ENCODE data around the gene CEP170B. TPM values are rescaled to one million over a fixed set of nuclear protein-coding genes. Genes with fewer than 3 reads are reported as not detected.
A peak's percentile ranks its signal among the peaks of the same experiment; 100 is the strongest.

Gene CEP170B
- total RNA-seq, 1 donor from 2014 or later, result 1.6 TPM

- H3K9ac ChIP-seq (ENCODE audit: low read depth in 1 of 3, low read length in 3 of 3), result peak overlapping the region in 1 of 3 donors; percentile 25
- no peaks in the 10 kb centered on the region for H3K27me3 ChIP-seq (ENCODE audit: control insufficient read depth in 3 of 3, insufficient read depth in 3 of 3, low read length in 3 of 3)
- peaks cover 0 to 3% (median 2%) of the 10 kb centered on the region in 3 donors for H3K36me3 ChIP-seq (ENCODE audit: control insufficient read depth in 3 of 3, insufficient read depth in 3 of 3, low read length in 3 of 3)
- no peak overlapping the region for H3K27ac ChIP-seq (ENCODE audit: low read depth, low read length)
- peak overlapping the region in 1 of 3 donors; percentile 35 for H3K4me3 ChIP-seq (ENCODE audit: low read length in 3 of 3)
- peaks cover 8 to 20% (median 10%) of the 10 kb centered on the region in 3 donors for H3K4me1 ChIP-seq (ENCODE audit: control insufficient read depth in 3 of 3, insufficient read depth in 3 of 3, low read length in 3 of 3)
- H3K9me3 ChIP-seq (ENCODE audit: control insufficient read depth in 3 of 3, low read length in 3 of 3), result no peaks in the 10 kb centered on the region
These were observed 6.8 kb downstream of the CEP170B start for GRCh38 chr14:104871656-104872468.

GRCh38 chr14:104872469-104873341 is 7.6 kb downstream of the CEP170B start:
- Histone ChIP-seq H3K27me3 (ENCODE audit: control insufficient read depth in 3 of 3, insufficient read depth in 3 of 3, low read length in 3 of 3) (no peaks in the 10 kb centered on the region), H3K4me1 (ENCODE audit: control insufficient read depth in 3 of 3, insufficient read depth in 3 of 3, low read length in 3 of 3) (peaks cover 8 to 14% (median 10%) of the 10 kb centered on the region in 3 donors), H3K9ac (ENCODE audit: low read depth in 1 of 3, low read length in 3 of 3) (peak overlapping the region in 1 of 3 donors; percentile 25), H3K9me3 (ENCODE audit: control insufficient read depth in 3 of 3, low read length in 3 of 3) (no peaks in the 10 kb centered on the region), H3K4me3 (ENCODE audit: low read length in 3 of 3) (peak overlapping the region in 1 of 3 donors; percentile 35), H3K36me3 (ENCODE audit: control insufficient read depth in 3 of 3, insufficient read depth in 3 of 3, low read length in 3 of 3) (peaks cover 0 to 3% (median 2%) of the 10 kb centered on the region in 3 donors), H3K27ac (ENCODE audit: low read depth, low read length) (no peak overlapping the region)

GRCh38 chr14:104873380-104874055 is 8.4 kb downstream of the CEP170B start:
- Histone ChIP-seq H3K9me3 (ENCODE audit: control insufficient read depth in 3 of 3, low read length in 3 of 3) (no peaks in the 10 kb centered on the region), H3K4me3 (ENCODE audit: low read length in 3 of 3) (no peak overlapping the region), H3K36me3 (ENCODE audit: control insufficient read depth in 3 of 3, insufficient read depth in 3 of 3, low read length in 3 of 3) (peaks cover 0 to 5% (median 3%) of the 10 kb centered on the region in 3 donors), H3K27me3 (ENCODE audit: control insufficient read depth in 3 of 3, insufficient read depth in 3 of 3, low read length in 3 of 3) (no peaks in the 10 kb centered on the region), H3K4me1 (ENCODE audit: control insufficient read depth in 3 of 3, insufficient read depth in 3 of 3, low read length in 3 of 3) (peaks cover 8 to 14% (median 10%) of the 10 kb centered on the region in 3 donors), H3K27ac (ENCODE audit: low read depth, low read length) (no peak overlapping the region), H3K9ac (ENCODE audit: low read depth in 1 of 3, low read length in 3 of 3) (no peak overlapping the region)

- no peak overlapping the region for H3K9ac ChIP-seq (ENCODE audit: low read depth in 1 of 3, low read length in 3 of 3)
- H3K27ac ChIP-seq (ENCODE audit: low read depth, low read length), result no peak overlapping the region
- H3K9me3 ChIP-seq (ENCODE audit: control insufficient read depth in 3 of 3, low read length in 3 of 3), result no peaks in the 10 kb centered on the region
- H3K27me3 ChIP-seq (ENCODE audit: control insufficient read depth in 3 of 3, insufficient read depth in 3 of 3, low read length in 3 of 3), result no peaks in the 10 kb centered on the region
- H3K4me1 ChIP-seq (ENCODE audit: control insufficient read depth in 3 of 3, insufficient read depth in 3 of 3, low read length in 3 of 3), result peaks cover 8 to 14% (median 10%) of the 10 kb centered on the region in 3 donors
- peaks cover 0 to 4% (median under 1%) of the 10 kb centered on the region in 3 donors for H3K36me3 ChIP-seq (ENCODE audit: control insufficient read depth in 3 of 3, insufficient read depth in 3 of 3, low read length in 3 of 3)
- no peak overlapping the region for H3K4me3 ChIP-seq (ENCODE audit: low read length in 3 of 3)
These were observed 9.1 kb downstream of the CEP170B start for GRCh38 chr14:104874110-104874531.

GRCh38 chr14:104874571-104875411 is 9.7 kb downstream of the CEP170B start:
- H3K4me1 ChIP-seq (ENCODE audit: control insufficient read depth in 3 of 3, insufficient read depth in 3 of 3, low read length in 3 of 3), result peaks cover 8 to 14% (median 10%) of the 10 kb centered on the region in 3 donors
- no peak overlapping the region for H3K27ac ChIP-seq (ENCODE audit: low read depth, low read length)
- H3K27me3 ChIP-seq (ENCODE audit: control insufficient read depth in 3 of 3, insufficient read depth in 3 of 3, low read length in 3 of 3), result no peaks in the 10 kb centered on the region
- H3K36me3 ChIP-seq (ENCODE audit: control insufficient read depth in 3 of 3, insufficient read depth in 3 of 3, low read length in 3 of 3), result peaks cover 0 to 3% (median 0%) of the 10 kb centered on the region in 3 donors
- no peak overlapping the region for H3K4me3 ChIP-seq (ENCODE audit: low read length in 3 of 3)
- H3K9ac ChIP-seq (ENCODE audit: low read depth in 1 of 3, low read length in 3 of 3), result no peak overlapping the region
- H3K9me3 ChIP-seq (ENCODE audit: control insufficient read depth in 3 of 3, low read length in 3 of 3), result no peaks in the 10 kb centered on the region

- Histone ChIP-seq H3K4me1 (ENCODE audit: control insufficient read depth in 3 of 3, insufficient read depth in 3 of 3, low read length in 3 of 3) (peaks cover 8 to 16% (median 11%) of the 10 kb centered on the region in 3 donors), H3K9ac (ENCODE audit: low read depth in 1 of 3, low read length in 3 of 3) (no peak overlapping the region), H3K36me3 (ENCODE audit: control insufficient read depth in 3 of 3, insufficient read depth in 3 of 3, low read length in 3 of 3) (peaks cover 2 to 6% (median 2%) of the 10 kb centered on the region in 3 donors), H3K4me3 (ENCODE audit: low read length in 3 of 3) (no peak overlapping the region), H3K27me3 (ENCODE audit: control insufficient read depth in 3 of 3, insufficient read depth in 3 of 3, low read length in 3 of 3) (no peaks in the 10 kb centered on the region), H3K27ac (ENCODE audit: low read depth, low read length) (no peak overlapping the region), H3K9me3 (ENCODE audit: control insufficient read depth in 3 of 3, low read length in 3 of 3) (no peaks in the 10 kb centered on the region)
These were observed 10.3 kb downstream of the CEP170B start for GRCh38 chr14:104875412-104875751.

- H3K9me3 ChIP-seq (ENCODE audit: control insufficient read depth in 3 of 3, low read length in 3 of 3), result no peaks in the 10 kb centered on the region
- no peak overlapping the region for H3K27ac ChIP-seq (ENCODE audit: low read depth, low read length)
- peaks cover 10 to 21% (median 15%) of the 10 kb centered on the region in 3 donors for H3K4me1 ChIP-seq (ENCODE audit: control insufficient read depth in 3 of 3, insufficient read depth in 3 of 3, low read length in 3 of 3)
- H3K9ac ChIP-seq (ENCODE audit: low read depth in 1 of 3, low read length in 3 of 3), result no peak overlapping the region
- H3K27me3 ChIP-seq (ENCODE audit: control insufficient read depth in 3 of 3, insufficient read depth in 3 of 3, low read length in 3 of 3), result no peaks in the 10 kb centered on the region
- peaks cover 3 to 10% (median 6%) of the 10 kb centered on the region in 3 donors for H3K36me3 ChIP-seq (ENCODE audit: control insufficient read depth in 3 of 3, insufficient read depth in 3 of 3, low read length in 3 of 3)
- H3K4me3 ChIP-seq (ENCODE audit: low read length in 3 of 3), result no peak overlapping the region
These were observed 10.7 kb downstream of the CEP170B start for GRCh38 chr14:104875811-104876210.

GRCh38 chr14:104876251-104876699 is 11.2 kb downstream of the CEP170B start:
- H3K27me3 ChIP-seq (ENCODE audit: control insufficient read depth in 3 of 3, insufficient read depth in 3 of 3, low read length in 3 of 3), result no peaks in the 10 kb centered on the region
- H3K4me3 ChIP-seq (ENCODE audit: low read length in 3 of 3), result no peak overlapping the region
- H3K4me1 ChIP-seq (ENCODE audit: control insufficient read depth in 3 of 3, insufficient read depth in 3 of 3, low read length in 3 of 3), result peaks cover 15 to 25% (median 19%) of the 10 kb centered on the region in 3 donors
- no peak overlapping the region for H3K9ac ChIP-seq (ENCODE audit: low read depth in 1 of 3, low read length in 3 of 3)
- no peak overlapping the region for H3K27ac ChIP-seq (ENCODE audit: low read depth, low read length)
- peaks cover 3 to 10% (median 7%) of the 10 kb centered on the region in 3 donors for H3K36me3 ChIP-seq (ENCODE audit: control insufficient read depth in 3 of 3, insufficient read depth in 3 of 3, low read length in 3 of 3)
- H3K9me3 ChIP-seq (ENCODE audit: control insufficient read depth in 3 of 3, low read length in 3 of 3), result no peaks in the 10 kb centered on the region

Data from skeletal muscle tissue (tissue), 4 donors.